HTERT RPE-1 (cell line): ENCODE measurements around the gene RAB5B.

Experiments
- in situ Hi-C: fragments of 300-500 bp; cut with MboI; formaldehyde crosslinking; loops from 4 replicates; pipeline ENCODE4 v1.14.3; 2020; ENCODE audit warnings: low sequenced_read_pairs

RAB5B gene

GRCh38 chr12:55973599-55974307, at the start of gene RAB5B:
TSS of gene RAB5B (plus strand) at chr12:55974078. CDS start at chr12:55986961, 12,883 bp downstream.
- in situ Hi-C loops: no loop called here

GRCh38 chr12:55925371-55925770, 48.5 kb upstream of the RAB5B start:
- in situ Hi-C loops: no loop called here

GRCh38 chr12:55925870-55926737, 47.8 kb upstream of the RAB5B start:
- in situ Hi-C loops: no loop called here

- in situ Hi-C loops: no loop called here
Observed at GRCh38 chr12:55926738-55927587, 46.9 kb upstream of the RAB5B start.

GRCh38 chr12:55927588-55928502, 46.0 kb upstream of the RAB5B start, which contains the start of gene PYM1:
TSS of gene PYM1 (minus strand) at chr12:55927894. CDS start at chr12:55927761, 133 bp downstream.
- in situ Hi-C loops: no loop called here

- in situ Hi-C loops: no loop called here
Observed at GRCh38 chr12:55929306-55929791, 44.5 kb upstream of the RAB5B start.

- in situ Hi-C loops: no loop called here
Observed at GRCh38 chr12:55930771-55931316, 43.0 kb upstream of the RAB5B start, which contains the start of gene DGKA. TSS of gene DGKA (plus strand) at chr12:55931162. CDS start at chr12:55936504, 5,342 bp downstream.

GRCh38 chr12:55931317-55931779, 42.5 kb upstream of the RAB5B start:
- in situ Hi-C loops: no loop called here

GRCh38 chr12:55931780-55932550, 41.9 kb upstream of the RAB5B start:
- in situ Hi-C loops: no loop called here

- in situ Hi-C loops: no loop called here
Observed at GRCh38 chr12:55932551-55932910, 41.3 kb upstream of the RAB5B start.

GRCh38 chr12:55933169-55933798, 40.6 kb upstream of the RAB5B start:
- in situ Hi-C loops: no loop called here

GRCh38 chr12:55933799-55934742, 39.8 kb upstream of the RAB5B start:
- in situ Hi-C loops: no loop called here

- in situ Hi-C loops: no loop called here
Observed at GRCh38 chr12:55934773-55935172, 39.1 kb upstream of the RAB5B start.

GRCh38 chr12:55935738-55936151, 38.1 kb upstream of the RAB5B start:
- in situ Hi-C loops: no loop called here

GRCh38 chr12:55937981-55938380, 35.9 kb upstream of the RAB5B start:
- in situ Hi-C loops: no loop called here

- in situ Hi-C loops: no loop called here
Observed at GRCh38 chr12:55938826-55939501, 34.9 kb upstream of the RAB5B start.
